HEK293 (cell line): ENCODE results near the gene RP2.

Experiments used
- CTCF ChIA-PET: fragments of 350-600 bp; formaldehyde crosslinking; extraction: SDS; loops from one replicate; lab custom pipeline; 2021; ENCODE audit warnings: antibody characterized with exemption; lab: Yijun Ruan, JAX
- POLR2A ChIA-PET: fragments of 300-600 bp; formaldehyde crosslinking; extraction: SDS; loops from one replicate; lab custom pipeline; 2020; ENCODE audit warnings: antibody characterized with exemption, inconsistent platforms; lab: Yijun Ruan, JAX
- H3K27ac ChIP-seq: fragments of 200-500 bp; sonication (Bioruptor generic); 2 replicates; pipeline ENCODE4 v1.5.1; 2014; ENCODE audit warnings: low read depth, low read length, control low read depth, inconsistent platforms; ENCODE audit errors: extremely low read depth
- H3K36me3 ChIP-seq, 2 experiments: fragments of 200-500 bp in 1 of 2; sonication (Bioruptor generic) in 1 of 2; 1 replicate in 1 of 2; 2 replicates in 1 of 2; pipeline ENCODE4 v1.5.1; 2014 to 2017; ENCODE audit warnings: inconsistent platforms in 2 of 2, low read length in 2 of 2; ENCODE audit not compliant: control insufficient read depth in 2 of 2, insufficient read depth in 1 of 2
- H3K4me1 ChIP-seq: fragments of 200-500 bp; sonication (Bioruptor generic); 2 replicates; pipeline ENCODE4 v1.5.1; 2014; ENCODE audit warnings: mild to moderate bottlenecking, low read length, inconsistent platforms; ENCODE audit not compliant: control insufficient read depth, insufficient read depth
- H3K4me3 ChIP-seq: 2 replicates; pipeline ENCODE4 v1.5.1; 2011; ENCODE audit warnings: low read depth, mild to moderate bottlenecking, control low read depth, low read length, moderate library complexity
- H3K9me3 ChIP-seq: fragments of 200-500 bp; sonication (Bioruptor generic); 2 replicates; pipeline ENCODE4 v1.5.1; 2014; ENCODE audit warnings: low read depth, low read length, inconsistent platforms; ENCODE audit not compliant: control insufficient read depth, insufficient read depth
- FEZF1 ChIP-seq: fragments of 450-650 bp; formaldehyde crosslinking; IDR thresholded peaks from 2 replicates; pipeline ENCODE4 v1.5.1; 2016; ENCODE audit warnings: missing biosample characterization, missing genetic modification characterization
- GLI4 ChIP-seq: fragments of 450-650 bp; formaldehyde crosslinking; IDR thresholded peaks from 2 replicates; pipeline ENCODE4 v1.5.1; 2016; ENCODE audit warnings: missing biosample characterization, missing genetic modification characterization
- KLF1 ChIP-seq: fragments of 450-650 bp; formaldehyde crosslinking; IDR thresholded peaks from 2 replicates; pipeline ENCODE4 v1.5.1; 2016; ENCODE audit warnings: missing biosample characterization, missing genetic modification characterization
- REPIN1 ChIP-seq: fragments of 450-650 bp; formaldehyde crosslinking; IDR thresholded peaks from 2 replicates; pipeline ENCODE4 v1.5.1; 2017; ENCODE audit warnings: missing biosample characterization, missing genetic modification characterization, low read depth
- ZBTB20 ChIP-seq: fragments of 450-650 bp; formaldehyde crosslinking; IDR thresholded peaks from 2 replicates; pipeline ENCODE4 v1.5.1; 2016; ENCODE audit warnings: missing biosample characterization, missing genetic modification characterization
- ZEB2 ChIP-seq: fragments of 450-650 bp; formaldehyde crosslinking; IDR thresholded peaks from 2 replicates; pipeline ENCODE4 v1.5.1; 2016; ENCODE audit warnings: missing biosample characterization, missing genetic modification characterization
- ZNF157 ChIP-seq: fragments of 450-650 bp; formaldehyde crosslinking; IDR thresholded peaks from 2 replicates; pipeline ENCODE4 v1.5.1; 2016; ENCODE audit warnings: missing biosample characterization, missing genetic modification characterization
- ZNF521 ChIP-seq: fragments of 450-650 bp; formaldehyde crosslinking; IDR thresholded peaks from 2 replicates; pipeline ENCODE4 v1.5.1; 2017; ENCODE audit warnings: missing biosample characterization, mild to moderate bottlenecking, missing genetic modification characterization
- ZNF596 ChIP-seq: fragments of 450-650 bp; IDR thresholded peaks from 2 replicates; pipeline ENCODE4 v1.5.0; 2018; ENCODE audit warnings: missing biosample characterization, mild to moderate bottlenecking, missing genetic modification characterization, moderate library complexity
- TF ChIP-seq, protein P1 (sequence below): fragments of 450-650 bp; formaldehyde crosslinking; IDR thresholded peaks from 2 replicates; pipeline ENCODE4 v1.5.1; 2016; ENCODE audit warnings: missing biosample characterization, missing genetic modification characterization
- TF ChIP-seq, protein P2 (sequence below): fragments of 450-650 bp; formaldehyde crosslinking; IDR thresholded peaks from 2 replicates; pipeline ENCODE4 v1.5.1; 2016; ENCODE audit warnings: missing biosample characterization, missing genetic modification characterization
- TF ChIP-seq, protein P3 (sequence below): fragments of 450-650 bp; formaldehyde crosslinking; IDR thresholded peaks from 2 replicates; pipeline ENCODE4 v1.5.1; 2017; ENCODE audit warnings: missing biosample characterization, missing genetic modification characterization

The RP2 gene

DNA sequence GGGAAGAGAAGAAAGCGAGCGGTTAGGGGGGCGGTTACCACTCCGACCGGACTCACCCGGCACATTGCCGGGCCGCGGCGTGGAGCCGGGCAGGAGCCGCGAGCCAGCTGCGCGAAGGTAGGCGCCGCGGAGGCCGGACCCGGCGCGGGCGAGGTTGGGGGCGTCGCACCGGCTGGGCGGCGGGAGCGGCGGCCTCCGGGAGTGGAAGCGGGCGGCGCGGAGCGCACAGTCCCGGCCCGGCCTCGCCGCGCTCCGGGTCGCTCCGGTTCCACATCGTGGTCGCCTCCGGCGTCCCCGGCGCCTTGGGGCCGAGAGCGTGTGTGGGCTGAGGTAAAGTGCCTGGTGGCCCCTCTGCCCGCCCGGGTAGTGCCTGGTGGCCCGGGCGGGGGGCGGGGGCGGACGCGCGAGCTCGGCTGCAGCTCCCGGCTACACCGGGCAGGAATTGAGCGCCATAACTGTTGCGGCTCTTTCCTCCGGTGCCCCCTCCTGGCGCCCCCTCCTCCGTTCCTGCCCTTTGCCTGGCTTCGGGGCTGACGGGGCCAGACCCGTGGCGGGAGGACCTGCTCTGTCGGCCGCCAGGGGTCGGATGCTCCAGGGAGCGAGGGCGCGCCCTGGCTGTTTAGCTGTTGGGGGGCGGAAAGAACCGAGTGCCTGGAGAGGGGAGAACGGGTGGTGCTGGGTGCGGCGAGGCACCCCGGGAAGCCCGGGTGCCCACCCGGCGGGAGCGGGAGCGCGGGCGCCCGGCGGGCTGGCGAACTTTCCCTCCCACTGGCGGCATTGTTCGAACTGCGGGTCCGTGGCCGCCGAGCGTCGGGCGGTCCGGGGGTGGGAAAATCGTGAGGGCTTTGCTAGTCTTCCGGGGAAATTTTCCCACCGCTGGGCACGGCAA is 76.0 kb downstream of the RP2 start (continued):
- TF ChIP-seq, protein P1, sequence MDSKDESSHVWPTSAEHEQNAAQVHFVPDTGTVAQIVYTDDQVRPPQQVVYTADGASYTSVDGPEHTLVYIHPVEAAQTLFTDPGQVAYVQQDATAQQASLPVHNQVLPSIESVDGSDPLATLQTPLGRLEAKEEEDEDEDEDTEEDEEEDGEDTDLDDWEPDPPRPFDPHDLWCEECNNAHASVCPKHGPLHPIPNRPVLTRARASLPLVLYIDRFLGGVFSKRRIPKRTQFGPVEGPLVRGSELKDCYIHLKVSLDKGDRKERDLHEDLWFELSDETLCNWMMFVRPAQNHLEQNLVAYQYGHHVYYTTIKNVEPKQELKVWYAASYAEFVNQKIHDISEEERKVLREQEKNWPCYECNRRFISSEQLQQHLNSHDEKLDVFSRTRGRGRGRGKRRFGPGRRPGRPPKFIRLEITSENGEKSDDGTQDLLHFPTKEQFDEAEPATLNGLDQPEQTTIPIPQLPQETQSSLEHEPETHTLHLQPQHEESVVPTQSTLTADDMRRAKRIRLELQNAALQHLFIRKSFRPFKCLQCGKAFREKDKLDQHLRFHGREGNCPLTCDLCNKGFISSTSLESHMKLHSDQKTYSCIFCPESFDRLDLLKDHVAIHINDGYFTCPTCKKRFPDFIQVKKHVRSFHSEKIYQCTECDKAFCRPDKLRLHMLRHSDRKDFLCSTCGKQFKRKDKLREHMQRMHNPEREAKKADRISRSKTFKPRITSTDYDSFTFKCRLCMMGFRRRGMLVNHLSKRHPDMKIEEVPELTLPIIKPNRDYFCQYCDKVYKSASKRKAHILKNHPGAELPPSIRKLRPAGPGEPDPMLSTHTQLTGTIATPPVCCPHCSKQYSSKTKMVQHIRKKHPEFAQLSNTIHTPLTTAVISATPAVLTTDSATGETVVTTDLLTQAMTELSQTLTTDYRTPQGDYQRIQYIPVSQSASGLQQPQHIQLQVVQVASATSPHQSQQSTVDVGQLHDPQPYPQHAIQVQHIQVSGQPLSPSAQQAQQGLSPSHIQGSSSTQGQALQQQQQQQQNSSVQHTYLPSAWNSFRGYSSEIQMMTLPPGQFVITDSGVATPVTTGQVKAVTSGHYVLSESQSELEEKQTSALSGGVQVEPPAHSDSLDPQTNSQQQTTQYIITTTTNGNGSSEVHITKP (tag by site-specific recombination): peak; percentile 34; the same call in 1 of the 2 replicates
- TF ChIP-seq ZBTB20 (peak; percentile 83; the same call in 1 of the 2 replicates), ZEB2 (tag by site-specific recombination) (peak; percentile 74; the same call in 1 of the 2 replicates)

DNA sequence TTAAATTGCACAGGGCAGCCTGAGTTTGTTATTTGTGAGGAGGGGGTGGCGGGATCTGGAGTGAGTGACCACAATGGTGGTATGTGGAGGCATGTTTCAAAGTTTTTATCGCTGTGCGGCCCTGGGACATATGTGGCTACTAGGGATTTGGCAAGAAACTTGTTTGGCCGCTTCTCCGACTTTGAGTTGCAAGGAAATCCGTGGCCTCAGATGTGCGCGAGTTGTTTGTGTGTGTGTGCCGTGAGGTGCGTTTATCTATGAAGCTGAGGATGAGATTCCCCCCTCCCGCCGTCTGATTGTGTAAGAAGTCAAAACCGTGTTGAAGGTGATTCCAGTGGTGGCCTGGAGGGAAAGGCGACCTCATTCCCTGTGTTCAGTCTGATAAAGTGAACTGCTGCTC is 76.8 kb downstream of the RP2 start:
- peak overlapping the region; percentile 80 for H3K4me3 ChIP-seq
- POLR2A ChIA-PET: interaction anchor here (1.2 to 1.7 kb wide), 2 partner anchors 10 to 64 kb away, joined by 4 to 5 read pairs; no protein-coding TSS in a partner anchor
- no peaks in the 10 kb centered on the region for H3K4me1 ChIP-seq
- no peak for TF ChIP-seq FEZF1
- TF ChIP-seq, protein P2, sequence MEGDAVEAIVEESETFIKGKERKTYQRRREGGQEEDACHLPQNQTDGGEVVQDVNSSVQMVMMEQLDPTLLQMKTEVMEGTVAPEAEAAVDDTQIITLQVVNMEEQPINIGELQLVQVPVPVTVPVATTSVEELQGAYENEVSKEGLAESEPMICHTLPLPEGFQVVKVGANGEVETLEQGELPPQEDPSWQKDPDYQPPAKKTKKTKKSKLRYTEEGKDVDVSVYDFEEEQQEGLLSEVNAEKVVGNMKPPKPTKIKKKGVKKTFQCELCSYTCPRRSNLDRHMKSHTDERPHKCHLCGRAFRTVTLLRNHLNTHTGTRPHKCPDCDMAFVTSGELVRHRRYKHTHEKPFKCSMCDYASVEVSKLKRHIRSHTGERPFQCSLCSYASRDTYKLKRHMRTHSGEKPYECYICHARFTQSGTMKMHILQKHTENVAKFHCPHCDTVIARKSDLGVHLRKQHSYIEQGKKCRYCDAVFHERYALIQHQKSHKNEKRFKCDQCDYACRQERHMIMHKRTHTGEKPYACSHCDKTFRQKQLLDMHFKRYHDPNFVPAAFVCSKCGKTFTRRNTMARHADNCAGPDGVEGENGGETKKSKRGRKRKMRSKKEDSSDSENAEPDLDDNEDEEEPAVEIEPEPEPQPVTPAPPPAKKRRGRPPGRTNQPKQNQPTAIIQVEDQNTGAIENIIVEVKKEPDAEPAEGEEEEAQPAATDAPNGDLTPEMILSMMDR (tag by site-specific recombination): no peak
- TF ChIP-seq, protein P3, sequence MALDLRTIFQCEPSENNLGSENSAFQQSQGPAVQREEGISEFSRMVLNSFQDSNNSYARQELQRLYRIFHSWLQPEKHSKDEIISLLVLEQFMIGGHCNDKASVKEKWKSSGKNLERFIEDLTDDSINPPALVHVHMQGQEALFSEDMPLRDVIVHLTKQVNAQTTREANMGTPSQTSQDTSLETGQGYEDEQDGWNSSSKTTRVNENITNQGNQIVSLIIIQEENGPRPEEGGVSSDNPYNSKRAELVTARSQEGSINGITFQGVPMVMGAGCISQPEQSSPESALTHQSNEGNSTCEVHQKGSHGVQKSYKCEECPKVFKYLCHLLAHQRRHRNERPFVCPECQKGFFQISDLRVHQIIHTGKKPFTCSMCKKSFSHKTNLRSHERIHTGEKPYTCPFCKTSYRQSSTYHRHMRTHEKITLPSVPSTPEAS (tag by site-specific recombination): peak; percentile 68
- no peaks in the 10 kb centered on the region for H3K9me3 ChIP-seq
- no peaks in the 10 kb centered on the region for H3K36me3 ChIP-seq
- CTCF ChIA-PET: interaction anchor here (0.6 to 2.9 kb wide), 8 partner anchors 10 to 118 kb away, joined by 3 to 8 read pairs (median 4); no protein-coding TSS in a partner anchor
- peak overlapping the region; percentile 76; the same call in 1 of the 2 replicates for H3K27ac ChIP-seq

DNA sequence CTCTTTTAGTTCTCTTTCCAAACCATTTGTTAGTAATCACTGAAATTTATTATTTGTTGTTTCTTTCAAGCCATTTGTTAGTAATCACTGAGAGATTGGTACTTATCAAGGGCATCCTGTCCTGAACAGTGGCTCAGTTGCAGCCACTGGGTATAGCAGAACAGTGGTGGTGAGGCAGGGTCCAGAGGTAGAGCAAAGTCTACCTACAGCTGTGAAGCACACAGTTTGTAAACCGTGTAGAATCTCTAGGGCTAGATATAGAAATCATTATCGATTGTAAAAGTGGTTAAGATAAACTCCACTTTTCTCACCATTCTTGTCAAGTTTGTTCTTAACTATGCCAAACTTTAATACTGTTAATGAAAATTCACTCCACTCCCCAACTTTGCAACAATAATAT is 79.4 kb downstream of the RP2 start:
- Histone ChIP-seq H3K4me3 (no peak overlapping the region), H3K9me3 (no peaks in the 10 kb centered on the region; the same call in 1 of the 2 replicates), H3K27ac (no peak overlapping the region), H3K36me3 (no peaks in the 10 kb centered on the region), H3K4me1 (no peaks in the 10 kb centered on the region)
- CTCF ChIA-PET: interaction anchor here (2.9 kb wide), 1 partner anchor 12 kb away, joined by 8 read pairs; no protein-coding TSS in a partner anchor
- POLR2A ChIA-PET: no interaction called here
- no peak for TF ChIP-seq KLF1
- TF ChIP-seq GLI4 (tag by site-specific recombination): no peak
- no peak for TF ChIP-seq ZNF521
- TF ChIP-seq ZNF157: no peak

DNA sequence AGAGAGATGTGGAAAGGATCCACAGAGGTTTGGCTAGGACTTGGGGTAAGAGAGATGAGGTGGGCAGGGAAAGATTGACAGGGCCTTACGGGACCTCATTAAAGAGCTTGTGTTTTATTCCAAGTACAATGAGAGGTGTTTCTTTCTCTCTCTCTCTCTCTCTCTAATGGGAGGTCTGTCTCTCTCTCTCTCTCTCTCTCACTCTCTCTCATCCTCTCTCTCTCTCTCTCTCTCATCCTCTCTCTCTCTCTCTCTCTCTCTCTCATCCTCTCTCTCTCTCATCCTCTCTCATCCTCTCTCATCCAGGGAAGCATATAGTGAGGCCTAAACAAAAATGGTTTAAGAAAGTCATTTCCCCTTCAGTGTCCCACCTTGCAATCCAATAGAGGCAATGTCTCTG is 80.8 kb downstream of the RP2 start:
- no peaks in the 10 kb centered on the region; the same call in 1 of the 2 replicates for H3K9me3 ChIP-seq
- H3K4me3 ChIP-seq: no peak overlapping the region
- no peak for TF ChIP-seq REPIN1 (tag by site-specific recombination)
- peak; percentile 99 for TF ChIP-seq ZNF596 (tag by site-specific recombination)
- TF ChIP-seq, all 188 proteins: peak for 1
- no peaks in the 10 kb centered on the region for H3K36me3 ChIP-seq
- CTCF ChIA-PET: no interaction called here
- no peak overlapping the region for H3K27ac ChIP-seq
- H3K4me1 ChIP-seq: no peaks in the 10 kb centered on the region
- POLR2A ChIA-PET: no interaction called here
